Neural cell (in vitro differentiated cells): ENCODE results near the gene SLC9A5. TPM values are rescaled to one million over a fixed set of nuclear protein-coding genes. Genes with fewer than 3 reads are reported as not detected.

Experiments
- H2AFZ ChIP-seq: fragments of 200-600, 300-800 bp; sonication (generic), shearing (Covaris generic); 2 replicates; pipeline ENCODE4 v1.6.0; 2014; ENCODE audit warnings: low read depth, mild to moderate bottlenecking, antibody characterized with exemption, low read length, moderate library complexity
- H3F3A ChIP-seq: fragments of 200-600 bp; shearing (Covaris generic); 2 replicates; pipeline ENCODE4 v1.6.1; 2016; ENCODE audit warnings: mild to moderate bottlenecking, moderate library complexity, mixed read lengths, antibody characterized with exemption, low read length; ENCODE audit not compliant: insufficient read depth, poor library complexity, severe bottlenecking
- H3K27ac ChIP-seq: fragments of 200-600, 300-800 bp; sonication (generic), shearing (Covaris generic); 2 replicates; pipeline ENCODE4 v1.5.1; 2014; ENCODE audit warnings: mild to moderate bottlenecking, low read length, moderate library complexity
- H3K27me3 ChIP-seq: fragments of 300-800, 200-600 bp; sonication (generic), shearing (Covaris generic); 2 replicates; pipeline ENCODE4 v1.6.0; 2014; ENCODE audit warnings: mild to moderate bottlenecking, low read depth, low read length, moderate library complexity; ENCODE audit not compliant: insufficient read depth
- H3K36me3 ChIP-seq: fragments of 300-800, 200-600 bp; sonication (generic), shearing (Covaris generic); 2 replicates; pipeline ENCODE4 v1.5.1; 2014; ENCODE audit warnings: mild to moderate bottlenecking, antibody characterized with exemption, low read length, moderate library complexity; ENCODE audit not compliant: insufficient read depth
- H3K4me2 ChIP-seq: fragments of 300-800, 200-600 bp; sonication (generic), shearing (Covaris generic); 2 replicates; pipeline ENCODE4 v1.6.0; 2014; ENCODE audit warnings: mild to moderate bottlenecking, low read length
- H3K4me3 ChIP-seq: fragments of 300-800, 200-600 bp; sonication (generic), shearing (Covaris generic); 2 replicates; pipeline ENCODE4 v1.5.1; 2014; ENCODE audit warnings: mild to moderate bottlenecking, low read length, moderate library complexity
- H3K79me2 ChIP-seq: fragments of 200-600 bp; shearing (Covaris generic); replicated peaks from 2 replicates; pipeline ENCODE4 v1.6.0; 2014; ENCODE audit warnings: mild to moderate bottlenecking, low read length, moderate library complexity; ENCODE audit not compliant: insufficient read depth
- H3K9ac ChIP-seq: fragments of 300-800, 200-600 bp; sonication (generic), shearing (Covaris generic); 2 replicates; pipeline ENCODE4 v1.6.1; 2016; ENCODE audit warnings: mild to moderate bottlenecking, low read length, mixed read lengths
- H3K9me2 ChIP-seq: fragments of 200-600 bp; shearing (Covaris generic); 2 replicates; pipeline ENCODE4 v1.6.1; 2016; ENCODE audit warnings: mild to moderate bottlenecking, low read length, mixed read lengths; ENCODE audit not compliant: insufficient read depth
- H3K9me3 ChIP-seq: fragments of 200-600, 300-800 bp; sonication (generic), shearing (Covaris generic); 2 replicates; pipeline ENCODE4 v1.6.1; 2016; ENCODE audit warnings: mild to moderate bottlenecking, mixed run types, low read length, moderate library complexity, mixed read lengths
- H4K20me1 ChIP-seq: fragments of 200-600 bp; shearing (Covaris generic); 2 replicates; pipeline ENCODE4 v1.6.1; 2016; ENCODE audit warnings: mild to moderate bottlenecking, mixed run types; ENCODE audit not compliant: insufficient read depth
- CTCF ChIP-seq: fragments of 450-650 bp; IDR thresholded peaks from 2 replicates; pipeline ENCODE4 v1.5.1; 2014; ENCODE audit warnings: antibody characterized with exemption, mild to moderate bottlenecking, moderate library complexity; ENCODE audit not compliant: poor library complexity, severe bottlenecking
- EP300 ChIP-seq: fragments of 450-650 bp; conservative IDR thresholded peaks from 2 replicates; pipeline ENCODE4 v1.6.1; 2014; ENCODE audit warnings: antibody characterized with exemption, mild to moderate bottlenecking, moderate library complexity; ENCODE audit not compliant: poor library complexity, severe bottlenecking
- EZH2 ChIP-seq: fragments of 200-600, 300-800 bp; shearing (Covaris generic), sonication (generic); IDR thresholded peaks from 2 replicates; pipeline ENCODE4 v1.6.1; 2014; ENCODE audit warnings: antibody characterized with exemption, low read length, borderline replicate concordance, mild to moderate bottlenecking; ENCODE audit not compliant: insufficient read depth, poor library complexity, severe bottlenecking
- MXI1 ChIP-seq: fragments of 450-650 bp; conservative IDR thresholded peaks from 2 replicates; pipeline ENCODE4 v1.6.1; 2014; ENCODE audit warnings: antibody characterized with exemption, mild to moderate bottlenecking; ENCODE audit not compliant: poor library complexity, severe bottlenecking
- POLR2AphosphoS5 ChIP-seq: IDR thresholded peaks from 2 replicates; pipeline ENCODE4 v1.6.1; 2012
- RAD21 ChIP-seq: fragments of 450-650 bp; conservative IDR thresholded peaks from 2 replicates; pipeline ENCODE4 v1.6.1; 2014; ENCODE audit warnings: antibody characterized with exemption, mild to moderate bottlenecking, moderate library complexity
- SMC3 ChIP-seq: fragments of 450-650 bp; conservative IDR thresholded peaks from 2 replicates; pipeline ENCODE4 v1.6.1; 2014; ENCODE audit warnings: antibody characterized with exemption, mild to moderate bottlenecking, moderate library complexity; ENCODE audit not compliant: poor library complexity
- TAF1 ChIP-seq: IDR thresholded peaks from 2 replicates; pipeline ENCODE4 v1.6.1; 2012; ENCODE audit warnings: low read depth
- polyA plus RNA-seq: library from polyadenylated mRNA; depleted of rRNA; stranded (reverse); fragments of >200 nt; gene quantifications from 2 replicates; pipeline ENCODE4 v1.2.3, GENCODE V29; 2014
- TF ChIP-seq, protein P1 (sequence below): IDR thresholded peaks from 2 replicates; pipeline ENCODE4 v1.6.1; 2012; ENCODE audit warnings: borderline replicate concordance

Gene SLC9A5
- polyA plus RNA-seq, 1 donor from 2014 or later = 1.8 TPM

- no peak overlapping the region for H3K4me2 ChIP-seq
- H3K27me3 ChIP-seq = peaks cover 6% of the 10 kb centered on the region
- H3K9me3 ChIP-seq = no peaks in the 10 kb centered on the region
- H3F3A ChIP-seq = no peaks in the 10 kb centered on the region
- no peak overlapping the region for H3K27ac ChIP-seq
- TF ChIP-seq CTCF (no peak), EZH2 (no peak), TAF1 (no peak), EP300 (no peak), RAD21 (no peak), MXI1 (no peak), SMC3 (no peak), POLR2AphosphoS5 (no peak)
- TF ChIP-seq, protein P1, sequence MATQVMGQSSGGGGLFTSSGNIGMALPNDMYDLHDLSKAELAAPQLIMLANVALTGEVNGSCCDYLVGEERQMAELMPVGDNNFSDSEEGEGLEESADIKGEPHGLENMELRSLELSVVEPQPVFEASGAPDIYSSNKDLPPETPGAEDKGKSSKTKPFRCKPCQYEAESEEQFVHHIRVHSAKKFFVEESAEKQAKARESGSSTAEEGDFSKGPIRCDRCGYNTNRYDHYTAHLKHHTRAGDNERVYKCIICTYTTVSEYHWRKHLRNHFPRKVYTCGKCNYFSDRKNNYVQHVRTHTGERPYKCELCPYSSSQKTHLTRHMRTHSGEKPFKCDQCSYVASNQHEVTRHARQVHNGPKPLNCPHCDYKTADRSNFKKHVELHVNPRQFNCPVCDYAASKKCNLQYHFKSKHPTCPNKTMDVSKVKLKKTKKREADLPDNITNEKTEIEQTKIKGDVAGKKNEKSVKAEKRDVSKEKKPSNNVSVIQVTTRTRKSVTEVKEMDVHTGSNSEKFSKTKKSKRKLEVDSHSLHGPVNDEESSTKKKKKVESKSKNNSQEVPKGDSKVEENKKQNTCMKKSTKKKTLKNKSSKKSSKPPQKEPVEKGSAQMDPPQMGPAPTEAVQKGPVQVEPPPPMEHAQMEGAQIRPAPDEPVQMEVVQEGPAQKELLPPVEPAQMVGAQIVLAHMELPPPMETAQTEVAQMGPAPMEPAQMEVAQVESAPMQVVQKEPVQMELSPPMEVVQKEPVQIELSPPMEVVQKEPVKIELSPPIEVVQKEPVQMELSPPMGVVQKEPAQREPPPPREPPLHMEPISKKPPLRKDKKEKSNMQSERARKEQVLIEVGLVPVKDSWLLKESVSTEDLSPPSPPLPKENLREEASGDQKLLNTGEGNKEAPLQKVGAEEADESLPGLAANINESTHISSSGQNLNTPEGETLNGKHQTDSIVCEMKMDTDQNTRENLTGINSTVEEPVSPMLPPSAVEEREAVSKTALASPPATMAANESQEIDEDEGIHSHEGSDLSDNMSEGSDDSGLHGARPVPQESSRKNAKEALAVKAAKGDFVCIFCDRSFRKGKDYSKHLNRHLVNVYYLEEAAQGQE = no peak
- H3K36me3 ChIP-seq = no peaks in the 10 kb centered on the region
- H3K4me3 ChIP-seq = no peak overlapping the region
- no peaks in the 10 kb centered on the region for H3K9me2 ChIP-seq
- H4K20me1 ChIP-seq = no peaks in the 10 kb centered on the region
- no peak overlapping the region for H3K9ac ChIP-seq
- H2AFZ ChIP-seq = no peak overlapping the region
- no peaks in the 10 kb centered on the region for H3K79me2 ChIP-seq
Measured at GRCh38 chr16:67275321-67275720, 26.5 kb downstream of the SLC9A5 start.

- Histone ChIP-seq H4K20me1 (no peaks in the 10 kb centered on the region), H2AFZ (no peak overlapping the region), H3K9me3 (no peaks in the 10 kb centered on the region), H3K9me2 (no peaks in the 10 kb centered on the region), H3K79me2 (no peaks in the 10 kb centered on the region), H3K4me2 (no peak overlapping the region), H3K27me3 (peaks cover 6% of the 10 kb centered on the region), H3K27ac (no peak overlapping the region), H3K4me3 (no peak overlapping the region), H3K9ac (no peak overlapping the region), H3K36me3 (no peaks in the 10 kb centered on the region), H3F3A (no peaks in the 10 kb centered on the region)
- TF ChIP-seq SMC3 (no peak), POLR2AphosphoS5 (no peak), CTCF (no peak), RAD21 (no peak), MXI1 (no peak), EP300 (no peak), TAF1 (no peak), EZH2 (no peak)
- TF ChIP-seq, protein P1 = no peak
Measured at GRCh38 chr16:67277294-67277998, 28.7 kb downstream of the SLC9A5 start.
